BE2C (cell line): ENCODE measurements around the gene NACC1.

ENCODE experiments used
- DNase-seq: peaks from one replicate; pipeline ENCODE4 v3.0.0-alpha.2; 2020
- H3K27me3 ChIP-seq: fragments of 250-450 bp; sonication (Bioruptor Pico); 2 replicates; pipeline ENCODE4 v1.5.1; 2020; ENCODE audit warnings: mild to moderate bottlenecking
- H3K36me3 ChIP-seq: fragments of 250-450 bp; sonication (Bioruptor Pico); 2 replicates; pipeline ENCODE4 v1.5.1; 2020; ENCODE audit warnings: mild to moderate bottlenecking
- H3K4me1 ChIP-seq: fragments of 250-450 bp; sonication (Bioruptor Pico); 2 replicates; pipeline ENCODE4 v1.5.1; 2020
- H3K4me3 ChIP-seq: 2 replicates; pipeline ENCODE4 v1.5.1; 2011; ENCODE audit warnings: low read depth, low read length
- H3K9me3 ChIP-seq: fragments of 250-450 bp; sonication (Bioruptor Pico); 2 replicates; pipeline ENCODE4 v1.5.1; 2020
- TF ChIP-seq, protein P1 (sequence below): IDR thresholded peaks from 2 replicates; pipeline ENCODE4 v1.5.1; 2012; ENCODE audit warnings: mild to moderate bottlenecking, low read depth, low read length

Gene NACC1

DNA sequence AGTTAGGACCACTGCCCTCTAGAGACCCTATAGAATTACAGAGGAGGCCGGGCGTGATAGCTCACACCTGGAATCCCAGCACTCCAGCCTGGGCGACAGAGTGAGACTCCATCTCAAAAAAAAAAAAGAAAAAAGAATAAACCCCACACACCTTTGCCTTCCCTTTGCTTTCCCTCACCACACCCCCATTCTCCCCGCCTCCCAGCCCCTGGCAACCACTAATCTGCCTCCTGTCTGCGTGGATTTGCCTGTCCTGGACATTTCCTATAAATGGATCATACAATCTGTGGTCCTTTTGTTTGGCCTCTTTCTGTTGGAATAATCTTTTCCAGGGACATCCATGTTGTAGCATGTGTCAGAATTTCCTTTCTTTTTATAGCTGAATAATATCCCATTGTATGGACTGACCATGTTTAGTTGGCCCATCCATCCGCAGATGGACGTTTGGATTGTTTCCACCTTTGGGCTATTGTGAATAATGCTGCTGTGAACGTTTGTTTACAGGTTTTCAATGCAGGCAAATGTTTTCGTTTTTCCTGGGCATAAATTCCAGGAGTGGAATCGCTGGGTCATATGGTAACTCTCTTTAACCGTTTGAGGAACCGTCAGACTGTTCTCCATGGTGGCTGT, 15.3 kb downstream of the NACC1 start:
- peaks cover 49% of the 10 kb centered on the region for H3K36me3 ChIP-seq
- no peaks in the 10 kb centered on the region for H3K4me1 ChIP-seq
- no peaks in the 10 kb centered on the region for H3K27me3 ChIP-seq
- TF ChIP-seq, protein P1, sequence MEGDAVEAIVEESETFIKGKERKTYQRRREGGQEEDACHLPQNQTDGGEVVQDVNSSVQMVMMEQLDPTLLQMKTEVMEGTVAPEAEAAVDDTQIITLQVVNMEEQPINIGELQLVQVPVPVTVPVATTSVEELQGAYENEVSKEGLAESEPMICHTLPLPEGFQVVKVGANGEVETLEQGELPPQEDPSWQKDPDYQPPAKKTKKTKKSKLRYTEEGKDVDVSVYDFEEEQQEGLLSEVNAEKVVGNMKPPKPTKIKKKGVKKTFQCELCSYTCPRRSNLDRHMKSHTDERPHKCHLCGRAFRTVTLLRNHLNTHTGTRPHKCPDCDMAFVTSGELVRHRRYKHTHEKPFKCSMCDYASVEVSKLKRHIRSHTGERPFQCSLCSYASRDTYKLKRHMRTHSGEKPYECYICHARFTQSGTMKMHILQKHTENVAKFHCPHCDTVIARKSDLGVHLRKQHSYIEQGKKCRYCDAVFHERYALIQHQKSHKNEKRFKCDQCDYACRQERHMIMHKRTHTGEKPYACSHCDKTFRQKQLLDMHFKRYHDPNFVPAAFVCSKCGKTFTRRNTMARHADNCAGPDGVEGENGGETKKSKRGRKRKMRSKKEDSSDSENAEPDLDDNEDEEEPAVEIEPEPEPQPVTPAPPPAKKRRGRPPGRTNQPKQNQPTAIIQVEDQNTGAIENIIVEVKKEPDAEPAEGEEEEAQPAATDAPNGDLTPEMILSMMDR = no peak
- no peak for DNase-seq
- no peaks in the 10 kb centered on the region; the same call in 1 of the 2 replicates for H3K9me3 ChIP-seq
- H3K4me3 ChIP-seq = no peak overlapping the region

DNA sequence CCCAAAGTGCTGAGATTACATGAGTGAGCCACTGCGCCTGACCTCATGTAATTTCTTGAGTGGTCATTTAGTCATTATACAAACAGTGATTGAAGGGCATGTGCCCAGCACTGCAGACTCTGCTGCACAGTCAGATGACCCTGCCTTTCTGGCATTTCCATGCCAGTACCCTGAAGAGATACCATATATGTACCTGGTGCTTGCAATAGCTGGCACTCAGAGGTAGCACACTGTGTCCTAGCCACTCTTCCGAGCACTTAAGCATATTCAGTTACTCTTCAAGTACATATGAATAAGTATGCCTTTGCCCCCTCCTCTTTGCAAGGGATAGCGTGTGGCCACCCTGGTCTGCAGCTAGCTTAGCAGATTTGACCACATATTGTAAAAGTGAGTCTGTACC, 16.6 kb downstream of the NACC1 start:
- Histone ChIP-seq H3K4me1 (no peaks in the 10 kb centered on the region), H3K27me3 (no peaks in the 10 kb centered on the region), H3K9me3 (no peaks in the 10 kb centered on the region; the same call in 1 of the 2 replicates), H3K36me3 (peaks cover 55% of the 10 kb centered on the region), H3K4me3 (no peak overlapping the region)
- DNase-seq = no peak
- TF ChIP-seq, protein P1 = no peak

DNA sequence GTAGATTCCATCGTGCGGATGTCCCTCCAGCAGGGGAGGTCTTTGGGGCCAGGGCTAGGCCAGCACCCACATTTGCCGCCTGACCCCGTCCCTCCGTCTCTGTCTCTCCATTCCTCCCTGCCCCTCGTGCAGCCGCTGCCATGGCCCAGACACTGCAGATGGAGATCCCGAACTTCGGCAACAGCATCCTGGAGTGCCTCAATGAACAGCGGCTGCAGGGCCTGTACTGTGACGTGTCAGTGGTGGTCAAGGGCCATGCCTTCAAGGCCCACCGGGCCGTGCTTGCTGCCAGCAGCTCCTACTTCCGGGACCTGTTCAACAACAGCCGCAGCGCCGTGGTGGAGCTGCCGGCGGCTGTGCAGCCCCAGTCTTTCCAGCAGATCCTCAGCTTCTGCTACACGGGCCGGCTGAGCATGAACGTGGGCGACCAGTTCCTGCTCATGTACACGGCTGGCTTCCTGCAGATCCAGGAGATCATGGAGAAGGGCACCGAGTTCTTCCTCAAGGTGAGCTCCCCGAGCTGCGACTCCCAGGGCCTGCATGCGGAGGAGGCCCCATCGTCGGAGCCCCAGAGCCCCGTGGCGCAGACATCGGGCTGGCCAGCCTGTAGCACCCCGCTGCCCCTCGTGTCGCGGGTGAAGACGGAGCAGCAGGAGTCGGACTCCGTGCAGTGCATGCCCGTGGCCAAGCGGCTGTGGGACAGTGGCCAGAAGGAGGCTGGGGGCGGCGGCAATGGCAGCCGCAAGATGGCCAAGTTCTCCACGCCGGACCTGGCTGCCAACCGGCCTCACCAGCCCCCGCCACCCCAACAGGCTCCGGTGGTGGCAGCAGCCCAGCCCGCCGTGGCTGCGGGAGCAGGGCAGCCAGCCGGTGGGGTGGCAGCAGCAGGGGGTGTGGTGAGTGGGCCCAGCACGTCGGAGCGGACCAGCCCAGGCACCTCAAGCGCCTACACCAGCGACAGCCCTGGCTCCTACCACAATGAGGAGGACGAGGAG, 17.3 kb downstream of the NACC1 start:
- TF ChIP-seq, protein P1 = no peak
- Histone ChIP-seq H3K9me3 (no peaks in the 10 kb centered on the region; the same call in 1 of the 2 replicates), H3K4me1 (no peaks in the 10 kb centered on the region), H3K4me3 (no peak overlapping the region), H3K27me3 (no peaks in the 10 kb centered on the region), H3K36me3 (peaks cover 55% of the 10 kb centered on the region)
- no peak for DNase-seq

DNA sequence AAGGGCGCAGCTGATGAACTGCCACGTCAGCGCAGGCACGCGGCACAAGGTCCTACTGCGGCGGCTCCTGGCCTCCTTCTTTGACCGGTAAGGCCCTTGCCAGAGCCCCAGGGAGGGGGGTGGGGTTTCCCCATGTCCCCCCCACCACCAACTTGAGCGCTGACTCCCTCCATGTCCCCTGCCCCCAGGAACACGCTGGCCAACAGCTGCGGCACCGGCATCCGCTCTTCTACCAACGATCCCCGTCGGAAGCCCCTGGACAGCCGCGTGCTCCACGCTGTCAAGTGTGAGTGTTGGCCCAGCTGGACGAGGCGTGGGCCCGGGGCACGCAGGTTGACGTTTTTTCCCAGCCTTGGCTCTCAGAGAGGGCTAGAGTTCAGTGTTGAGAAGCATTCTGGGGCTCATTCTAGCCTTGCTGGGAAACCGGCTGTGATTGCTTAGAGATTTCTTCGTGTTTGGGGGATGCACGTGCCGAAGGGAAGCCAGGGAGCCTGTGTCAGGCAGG, 19.3 kb downstream of the NACC1 start:
- Histone ChIP-seq H3K4me3 (no peak overlapping the region), H3K9me3 (no peaks in the 10 kb centered on the region; the same call in 1 of the 2 replicates), H3K27me3 (no peaks in the 10 kb centered on the region), H3K36me3 (peaks cover 49% of the 10 kb centered on the region), H3K4me1 (no peaks in the 10 kb centered on the region)
- DNase-seq = no peak
- TF ChIP-seq, protein P1 = no peak

DNA sequence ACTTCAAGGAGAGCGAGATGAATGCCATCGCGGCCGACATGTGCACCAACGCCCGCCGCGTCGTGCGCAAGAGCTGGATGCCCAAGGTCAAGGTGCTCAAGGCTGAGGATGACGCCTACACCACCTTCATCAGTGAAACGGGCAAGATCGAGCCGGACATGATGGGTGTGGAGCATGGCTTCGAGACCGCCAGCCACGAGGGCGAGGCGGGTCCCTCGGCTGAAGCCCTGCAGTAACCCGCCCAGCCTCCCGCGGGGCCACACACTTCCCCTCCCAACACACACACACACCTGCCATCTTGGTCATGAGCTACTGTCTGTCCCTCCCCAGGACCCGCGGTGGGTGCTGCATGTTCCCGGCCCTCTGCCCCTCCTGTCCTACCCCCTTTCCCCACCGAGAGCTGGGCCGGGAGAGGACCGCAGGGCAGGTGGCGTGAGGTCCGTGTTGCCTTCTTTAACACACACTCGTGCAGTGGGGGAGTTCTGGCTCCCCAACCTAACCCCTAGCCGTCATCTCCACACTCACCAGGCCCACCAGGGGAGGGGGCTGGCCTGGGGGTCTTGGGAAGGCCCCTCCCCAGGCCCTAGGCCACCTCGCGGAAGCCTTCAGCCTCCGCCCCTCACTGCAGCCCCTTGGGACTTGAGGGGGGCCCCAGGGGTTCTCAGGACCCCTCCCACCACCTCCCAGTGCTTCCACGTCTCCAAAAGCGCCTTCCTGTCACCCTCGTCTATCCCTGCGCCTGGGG, 20.3 kb downstream of the NACC1 start:
- no peaks in the 10 kb centered on the region for H3K27me3 ChIP-seq
- no peak for DNase-seq
- peaks cover 47% of the 10 kb centered on the region for H3K36me3 ChIP-seq
- no peaks in the 10 kb centered on the region for H3K4me1 ChIP-seq
- H3K4me3 ChIP-seq = no peak overlapping the region
- H3K9me3 ChIP-seq = no peaks in the 10 kb centered on the region; the same call in 1 of the 2 replicates
- TF ChIP-seq, protein P1 = no peak
